22Rv1 (cell line): ENCODE measurements around the gene IVL.

Source experiments
- CTCF ChIP-seq: fragments of 450-650 bp; IDR thresholded peaks from 2 replicates; pipeline ENCODE4 v1.5.1; 2017; ENCODE audit warnings: mild to moderate bottlenecking
- ZFX ChIP-seq: fragments of 450-650 bp; IDR thresholded peaks from 2 replicates; pipeline ENCODE4 v1.6.1; 2017; ENCODE audit warnings: antibody characterized with exemption, borderline replicate concordance

- TF ChIP-seq CTCF (no peak), ZFX (no peak)
These were observed 20.3 kb downstream of the IVL start for GRCh38 chr1:152928671-152929070.
